Neural progenitor cell (in vitro differentiated cells): ENCODE data around the gene AIF1.

Experiments
- EZH2 ChIP-seq: fragments of 200-600 bp; sonication (generic); IDR thresholded peaks from 2 replicates; pipeline ENCODE4 v1.6.1; 2017; ENCODE audit warnings: antibody characterized with exemption, mild to moderate bottlenecking, moderate library complexity
- TF ChIP-seq, protein P1 (sequence below): fragments of 200-600 bp; sonication (generic); IDR thresholded peaks from 2 replicates; pipeline ENCODE4 v1.5.1; 2017; ENCODE audit warnings: antibody characterized with exemption, mild to moderate bottlenecking

DNA sequence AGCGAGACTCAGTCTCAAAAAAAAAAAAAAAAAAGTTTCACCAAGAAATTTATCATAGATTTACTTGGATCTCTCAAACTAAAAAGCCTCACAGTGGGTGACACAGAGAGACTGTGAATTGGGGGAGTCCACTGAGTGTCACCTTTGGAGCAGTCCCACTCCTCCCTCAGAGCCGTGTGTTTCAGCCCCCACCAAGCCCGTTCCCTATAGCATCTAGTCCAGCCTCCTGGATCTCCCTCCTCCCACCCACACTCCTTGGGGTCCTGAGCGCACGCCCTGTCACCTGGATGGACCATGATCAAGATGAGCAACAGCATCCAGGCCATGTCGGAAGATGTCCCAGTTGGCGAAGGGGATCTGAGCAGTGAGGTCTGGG is 22.6 kb upstream of the AIF1 start:
- TF ChIP-seq, protein P1, sequence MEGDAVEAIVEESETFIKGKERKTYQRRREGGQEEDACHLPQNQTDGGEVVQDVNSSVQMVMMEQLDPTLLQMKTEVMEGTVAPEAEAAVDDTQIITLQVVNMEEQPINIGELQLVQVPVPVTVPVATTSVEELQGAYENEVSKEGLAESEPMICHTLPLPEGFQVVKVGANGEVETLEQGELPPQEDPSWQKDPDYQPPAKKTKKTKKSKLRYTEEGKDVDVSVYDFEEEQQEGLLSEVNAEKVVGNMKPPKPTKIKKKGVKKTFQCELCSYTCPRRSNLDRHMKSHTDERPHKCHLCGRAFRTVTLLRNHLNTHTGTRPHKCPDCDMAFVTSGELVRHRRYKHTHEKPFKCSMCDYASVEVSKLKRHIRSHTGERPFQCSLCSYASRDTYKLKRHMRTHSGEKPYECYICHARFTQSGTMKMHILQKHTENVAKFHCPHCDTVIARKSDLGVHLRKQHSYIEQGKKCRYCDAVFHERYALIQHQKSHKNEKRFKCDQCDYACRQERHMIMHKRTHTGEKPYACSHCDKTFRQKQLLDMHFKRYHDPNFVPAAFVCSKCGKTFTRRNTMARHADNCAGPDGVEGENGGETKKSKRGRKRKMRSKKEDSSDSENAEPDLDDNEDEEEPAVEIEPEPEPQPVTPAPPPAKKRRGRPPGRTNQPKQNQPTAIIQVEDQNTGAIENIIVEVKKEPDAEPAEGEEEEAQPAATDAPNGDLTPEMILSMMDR: no peak
- no peak for TF ChIP-seq EZH2
